ENCODE results near the gene LRRC26. TPM values are rescaled to one million over a fixed set of nuclear protein-coding genes. Genes with fewer than 3 reads are reported as not detected.

The LRRC26 gene
- total RNA-seq, 1 experiment from 2014 or later = 2.4 TPM

DNA sequence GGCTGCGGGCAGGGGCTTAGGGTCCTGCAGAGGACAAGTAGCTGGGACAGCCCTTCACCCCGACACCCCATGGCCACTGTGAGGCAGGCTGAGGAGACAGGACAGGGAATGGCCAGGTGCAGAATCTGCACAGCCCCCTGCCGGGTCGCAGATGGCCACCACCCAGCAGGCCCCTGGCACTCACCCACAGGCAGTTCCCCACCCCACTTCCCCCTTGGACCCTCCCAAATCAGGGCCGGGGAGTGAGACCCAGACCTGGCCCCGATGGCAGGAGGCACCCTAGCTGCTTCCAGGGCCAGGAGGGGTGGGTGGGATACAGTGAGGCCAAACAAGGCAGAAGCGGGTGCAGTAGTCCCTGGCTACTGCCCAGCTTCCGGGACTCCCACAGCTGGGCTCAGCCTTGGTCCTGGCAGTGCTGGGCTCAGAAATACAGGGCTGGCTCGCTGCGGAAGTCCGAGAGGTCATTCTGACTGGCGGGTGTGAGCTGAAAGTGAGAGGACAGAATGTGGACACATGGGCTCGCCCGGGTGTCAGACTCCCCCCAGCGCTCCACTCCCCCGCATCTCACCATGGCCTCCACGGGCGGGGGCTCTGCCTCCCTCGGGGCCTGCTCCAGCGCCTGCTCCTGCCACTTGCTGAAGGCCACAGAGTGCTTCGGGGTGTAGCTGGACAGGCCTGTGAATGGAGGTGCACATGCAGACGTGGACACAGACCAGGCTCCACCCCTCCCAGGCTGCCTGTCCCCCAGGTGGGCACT is 22.0 kb upstream of the LRRC26 start:
- Histone ChIP-seq H3K4me2 (ENCODE audit: low read length) (no peak overlapping the region), H3K36me3 (ENCODE audit: control insufficient read depth in 1 of 2, insufficient read depth in 2 of 2, low read length in 2 of 2) (peaks cover 0 to 12% of the 10 kb centered on the region in 2 experiments; a peak in 1 of 4 replicates), H3K9me3 (ENCODE audit: control insufficient read depth in 1 of 2, insufficient read depth in 1 of 2, low read depth in 1 of 2, low read length in 2 of 2) (no peaks in the 10 kb centered on the region), H3K79me2 (ENCODE audit: insufficient read depth, low read length) (peaks cover 44% of the 10 kb centered on the region), H2AFZ (ENCODE audit: low read depth, low read length, poor library complexity, severe bottlenecking) (no peak overlapping the region), H4K20me1 (ENCODE audit: insufficient read depth) (no peaks in the 10 kb centered on the region), H3K4me3 (replicated peaks in 1 of 2; ENCODE audit: low read depth in 1 of 2, low read length in 2 of 2) (no peak overlapping the region), H3K9ac (ENCODE audit: low read length) (no peak overlapping the region), H3K27ac (ENCODE audit: low read depth, low read length) (no peak overlapping the region), H3K9me2 (ENCODE audit: insufficient read depth) (no peaks in the 10 kb centered on the region), H3K27me3 (ENCODE audit: insufficient read depth, low read length) (no peaks in the 10 kb centered on the region), H3K4me1 (ENCODE audit: control insufficient read depth in 1 of 2, insufficient read depth in 2 of 2, low read length in 2 of 2) (peaks cover 31 to 48% of the 10 kb centered on the region in 2 experiments)
- no peak for DNase-seq (ENCODE audit: low read depth, low spot score)
- no TSS peak for BruUV-seq (replicated peaks)
- intact Hi-C loops (cut with micrococcal nuclease) = no loop called here
- ChIA-PET CTCF (no interaction called here), POLR2A (no interaction called here), RAD21 (ENCODE audit: low non-redundant PET in 1 of 2, low total read pairs in 2 of 2, uncharacterized antibody in 2 of 2, unreplicated experiment in 2 of 2) (no interaction called here)
- TF ChIP-seq RAD21 (IDR thresholded peaks at IDR 0.05; ENCODE audit: low read depth) (no peak), SRF (IDR thresholded peaks at IDR 0.05; ENCODE audit: low read depth) (no peak), FOSL1 (IDR thresholded peaks at IDR 0.05; ENCODE audit: low read depth) (no peak), YY1 (IDR thresholded peaks at IDR 0.05; ENCODE audit: extremely low read depth, insufficient replicate concordance, low read depth, low read length) (no peak), EGR1 (IDR thresholded peaks at IDR 0.05; ENCODE audit: low read depth) (no peak), CEBPB (IDR thresholded peaks at IDR 0.05; ENCODE audit: low read depth) (no peak), CBX3 (IDR thresholded peaks at IDR 0.05; ENCODE audit: low read depth) (no peak), SIN3A (IDR thresholded peaks at IDR 0.05; ENCODE audit: low read depth) (no peak), JUND (IDR thresholded peaks at IDR 0.05) (no peak), ZFX (IDR thresholded peaks at IDR 0.05) (no peak), ZNF274 (IDR thresholded peaks at IDR 0.05; ENCODE audit: low read depth, low read length) (no peak), ELF1 (IDR thresholded peaks at IDR 0.05; ENCODE audit: borderline replicate concordance, low read depth) (no peak), SP1 (IDR thresholded peaks at IDR 0.05; ENCODE audit: low read depth) (no peak), TCF7L2 (IDR thresholded peaks at IDR 0.05; ENCODE audit: borderline replicate concordance, extremely low read depth, insufficient read depth, insufficient read length) (no peak), EZH2 (IDR thresholded peaks at IDR 0.05) (no peak)
- TF ChIP-seq, protein P1, sequence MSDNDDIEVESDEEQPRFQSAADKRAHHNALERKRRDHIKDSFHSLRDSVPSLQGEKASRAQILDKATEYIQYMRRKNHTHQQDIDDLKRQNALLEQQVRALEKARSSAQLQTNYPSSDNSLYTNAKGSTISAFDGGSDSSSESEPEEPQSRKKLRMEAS (IDR thresholded peaks at IDR 0.05) = no peak
- TF ChIP-seq, protein P2, sequence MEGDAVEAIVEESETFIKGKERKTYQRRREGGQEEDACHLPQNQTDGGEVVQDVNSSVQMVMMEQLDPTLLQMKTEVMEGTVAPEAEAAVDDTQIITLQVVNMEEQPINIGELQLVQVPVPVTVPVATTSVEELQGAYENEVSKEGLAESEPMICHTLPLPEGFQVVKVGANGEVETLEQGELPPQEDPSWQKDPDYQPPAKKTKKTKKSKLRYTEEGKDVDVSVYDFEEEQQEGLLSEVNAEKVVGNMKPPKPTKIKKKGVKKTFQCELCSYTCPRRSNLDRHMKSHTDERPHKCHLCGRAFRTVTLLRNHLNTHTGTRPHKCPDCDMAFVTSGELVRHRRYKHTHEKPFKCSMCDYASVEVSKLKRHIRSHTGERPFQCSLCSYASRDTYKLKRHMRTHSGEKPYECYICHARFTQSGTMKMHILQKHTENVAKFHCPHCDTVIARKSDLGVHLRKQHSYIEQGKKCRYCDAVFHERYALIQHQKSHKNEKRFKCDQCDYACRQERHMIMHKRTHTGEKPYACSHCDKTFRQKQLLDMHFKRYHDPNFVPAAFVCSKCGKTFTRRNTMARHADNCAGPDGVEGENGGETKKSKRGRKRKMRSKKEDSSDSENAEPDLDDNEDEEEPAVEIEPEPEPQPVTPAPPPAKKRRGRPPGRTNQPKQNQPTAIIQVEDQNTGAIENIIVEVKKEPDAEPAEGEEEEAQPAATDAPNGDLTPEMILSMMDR (IDR thresholded peaks at IDR 0.05 in 2 of 3, conservative IDR thresholded peaks at IDR 0.05 in 1 of 3; ENCODE audit: borderline replicate concordance in 1 of 3, insufficient read depth in 1 of 3, low read depth in 2 of 3, low read length in 2 of 3) = no peak
- TF ChIP-seq, protein P3, sequence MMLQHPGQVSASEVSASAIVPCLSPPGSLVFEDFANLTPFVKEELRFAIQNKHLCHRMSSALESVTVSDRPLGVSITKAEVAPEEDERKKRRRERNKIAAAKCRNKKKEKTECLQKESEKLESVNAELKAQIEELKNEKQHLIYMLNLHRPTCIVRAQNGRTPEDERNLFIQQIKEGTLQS (IDR thresholded peaks at IDR 0.05) = no peak
- ATAC-seq = no peak

Data from HCT116 (cell line).